Measurements from ENCODE around the gene LINC01488. TPM values are rescaled to one million over a fixed set of nuclear protein-coding genes. Genes with fewer than 3 reads are reported as not detected.

Gene LINC01488
- total and polyA plus RNA-seq, 4 donors = not detected

- H3K9me3 ChIP-seq (ENCODE audit: control insufficient read depth, insufficient read depth, low read length) = no peaks in the 10 kb centered on the region
- no peaks in the 10 kb centered on the region for H3K36me3 ChIP-seq (ENCODE audit: control insufficient read depth, insufficient read depth, low read length)
- 89% methylated on average over 17 of the region's 19 CpGs for WGBS (ENCODE audit: insufficient coverage)
- H3K27me3 ChIP-seq (ENCODE audit: control insufficient read depth, insufficient read depth, low read length) = no peaks in the 10 kb centered on the region
- peaks cover 4% of the 10 kb centered on the region for H3K4me1 ChIP-seq (ENCODE audit: control insufficient read depth, insufficient read depth, low read length)
- DNase-seq (ENCODE audit: low read depth in 4 of 6, low spot score in 6 of 6) = no peak
- H3K27ac ChIP-seq (ENCODE audit: low read depth, low read length) = no peak overlapping the region
- H3K4me3 ChIP-seq (ENCODE audit: low read depth, low read length) = no peak overlapping the region
Observed at GRCh38 chr11:69525516-69526452, 44.3 kb downstream of the LINC01488 start.

DNA sequence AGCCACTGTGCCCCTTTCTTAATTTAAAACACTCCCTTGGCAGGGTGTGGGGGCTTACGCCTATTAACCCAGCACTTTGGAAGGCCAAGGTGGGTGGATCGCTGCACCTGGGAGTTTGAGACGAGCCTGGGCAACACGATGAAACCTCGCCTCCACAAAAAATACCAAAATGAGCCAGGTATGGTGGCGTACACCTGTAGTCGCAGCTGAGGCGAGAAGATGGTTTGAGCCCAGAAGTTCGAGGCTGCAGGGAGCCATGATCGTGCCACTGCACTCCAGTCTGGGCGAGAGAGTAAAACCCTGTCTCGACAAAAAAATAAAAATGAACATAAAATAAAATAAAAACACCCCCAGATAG lies 45.0 kb downstream of the LINC01488 start:
- WGBS (ENCODE audit: insufficient coverage) = 100% methylated on average over 6 of the region's 12 CpGs
- no peak for DNase-seq (ENCODE audit: low read depth in 4 of 6, low spot score in 6 of 6)
- Histone ChIP-seq H3K27ac (ENCODE audit: low read depth, low read length) (no peak overlapping the region), H3K27me3 (ENCODE audit: control insufficient read depth, insufficient read depth, low read length) (no peaks in the 10 kb centered on the region), H3K36me3 (ENCODE audit: control insufficient read depth, insufficient read depth, low read length) (no peaks in the 10 kb centered on the region), H3K4me1 (ENCODE audit: control insufficient read depth, insufficient read depth, low read length) (peaks cover 4% of the 10 kb centered on the region), H3K4me3 (ENCODE audit: low read depth, low read length) (no peak overlapping the region), H3K9me3 (ENCODE audit: control insufficient read depth, insufficient read depth, low read length) (no peaks in the 10 kb centered on the region)

DNA sequence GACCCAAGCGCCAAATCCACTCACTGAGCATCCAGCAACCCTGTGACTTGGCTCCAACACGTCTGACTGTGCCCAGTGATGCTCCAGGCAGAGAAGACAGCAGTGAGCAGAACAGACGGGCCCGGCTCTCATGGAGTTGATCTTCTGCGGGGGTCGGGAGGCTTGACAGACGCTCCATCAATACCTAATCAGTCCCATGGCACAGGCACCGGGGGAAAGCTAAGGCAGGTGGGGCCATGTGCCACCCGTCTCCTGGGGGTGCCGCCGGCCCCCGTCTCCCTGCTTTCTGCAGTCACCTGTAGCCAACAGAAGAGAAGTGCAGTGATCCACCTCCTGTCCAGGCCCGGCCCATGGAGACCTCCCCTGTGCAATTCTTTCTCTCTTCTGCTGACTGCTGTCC lies 47.5 kb downstream of the LINC01488 start:
- Histone ChIP-seq H3K27me3 (ENCODE audit: control insufficient read depth, insufficient read depth, low read length) (no peaks in the 10 kb centered on the region), H3K4me3 (ENCODE audit: low read depth, low read length) (no peak overlapping the region), H3K4me1 (ENCODE audit: control insufficient read depth, insufficient read depth, low read length) (peaks cover 4% of the 10 kb centered on the region), H3K9me3 (ENCODE audit: control insufficient read depth, insufficient read depth, low read length) (no peaks in the 10 kb centered on the region), H3K36me3 (ENCODE audit: control insufficient read depth, insufficient read depth, low read length) (no peaks in the 10 kb centered on the region), H3K27ac (ENCODE audit: low read depth, low read length) (no peak overlapping the region)
- WGBS (ENCODE audit: insufficient coverage) = 96% methylated on average over 13 of the region's 13 CpGs
- DNase-seq (ENCODE audit: low read depth in 4 of 6, low spot score in 6 of 6) = no peak

GRCh38 chr11:69530278-69531070 lies 49.0 kb downstream of the LINC01488 start:
- H3K36me3 ChIP-seq (ENCODE audit: control insufficient read depth, insufficient read depth, low read length) = no peaks in the 10 kb centered on the region
- H3K4me1 ChIP-seq (ENCODE audit: control insufficient read depth, insufficient read depth, low read length) = peaks cover 4% of the 10 kb centered on the region
- H3K4me3 ChIP-seq (ENCODE audit: low read depth, low read length) = no peak overlapping the region
- no peak overlapping the region for H3K27ac ChIP-seq (ENCODE audit: low read depth, low read length)
- no peaks in the 10 kb centered on the region for H3K9me3 ChIP-seq (ENCODE audit: control insufficient read depth, insufficient read depth, low read length)
- no peaks in the 10 kb centered on the region for H3K27me3 ChIP-seq (ENCODE audit: control insufficient read depth, insufficient read depth, low read length)
- no peak for DNase-seq (ENCODE audit: low read depth in 4 of 6, low spot score in 6 of 6)
- WGBS (ENCODE audit: insufficient coverage) = 81% methylated on average over 18 of the region's 19 CpGs

DNA sequence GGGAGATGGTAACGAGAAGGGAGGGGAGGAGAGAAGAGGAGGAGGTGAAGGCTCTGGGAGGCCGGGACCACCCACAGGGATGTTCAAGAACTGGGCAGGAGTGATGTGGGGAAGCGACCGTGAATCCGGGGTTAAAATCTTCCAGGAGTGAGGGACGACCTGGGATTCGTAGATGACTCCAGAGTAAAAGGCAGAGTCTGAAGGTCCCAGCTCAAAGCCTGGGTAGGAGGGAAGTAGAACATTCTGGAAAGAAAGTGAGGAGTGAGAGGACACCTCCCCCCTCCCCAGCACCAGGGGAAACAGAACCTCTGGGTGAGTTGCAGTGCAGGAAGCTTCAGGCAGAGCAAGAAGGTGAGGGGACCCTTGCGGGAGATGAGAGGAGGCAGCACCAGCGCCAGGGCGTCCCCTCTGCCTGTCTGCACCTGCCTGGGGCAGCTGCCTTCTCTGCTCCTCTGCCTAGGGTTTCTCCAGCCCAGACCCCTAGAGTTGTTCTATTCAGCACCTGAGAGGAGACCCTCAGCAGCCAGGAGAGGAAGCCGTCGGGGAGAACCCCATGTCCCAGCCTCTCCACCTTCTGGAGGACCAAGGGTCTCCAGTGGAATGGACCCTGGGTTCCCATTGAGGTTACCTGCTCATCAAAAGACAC lies 49.7 kb downstream of the LINC01488 start:
- no peaks in the 10 kb centered on the region for H3K27me3 ChIP-seq (ENCODE audit: control insufficient read depth, insufficient read depth, low read length)
- no peaks in the 10 kb centered on the region for H3K9me3 ChIP-seq (ENCODE audit: control insufficient read depth, insufficient read depth, low read length)
- peaks cover 4% of the 10 kb centered on the region for H3K4me1 ChIP-seq (ENCODE audit: control insufficient read depth, insufficient read depth, low read length)
- no peak for DNase-seq (ENCODE audit: low read depth in 4 of 6, low spot score in 6 of 6)
- H3K27ac ChIP-seq (ENCODE audit: low read depth, low read length) = no peak overlapping the region
- no peak overlapping the region for H3K4me3 ChIP-seq (ENCODE audit: low read depth, low read length)
- H3K36me3 ChIP-seq (ENCODE audit: control insufficient read depth, insufficient read depth, low read length) = no peaks in the 10 kb centered on the region
- WGBS (ENCODE audit: insufficient coverage) = 66% methylated on average over 10 of the region's 12 CpGs

- H3K4me1 ChIP-seq (ENCODE audit: control insufficient read depth, insufficient read depth, low read length) = peaks cover 4% of the 10 kb centered on the region
- H3K4me3 ChIP-seq (ENCODE audit: low read depth, low read length) = no peak overlapping the region
- DNase-seq (ENCODE audit: low read depth in 4 of 6, low spot score in 6 of 6) = no peak
- H3K9me3 ChIP-seq (ENCODE audit: control insufficient read depth, insufficient read depth, low read length) = no peaks in the 10 kb centered on the region
- no peaks in the 10 kb centered on the region for H3K36me3 ChIP-seq (ENCODE audit: control insufficient read depth, insufficient read depth, low read length)
- WGBS (ENCODE audit: insufficient coverage) = 87% methylated on average over 5 of the region's 9 CpGs
- no peaks in the 10 kb centered on the region for H3K27me3 ChIP-seq (ENCODE audit: control insufficient read depth, insufficient read depth, low read length)
- no peak overlapping the region for H3K27ac ChIP-seq (ENCODE audit: low read depth, low read length)
Observed at GRCh38 chr11:69531717-69532088, 50.2 kb downstream of the LINC01488 start.

GRCh38 chr11:69533296-69534165 lies 52.1 kb downstream of the LINC01488 start:
- Histone ChIP-seq H3K27me3 (ENCODE audit: control insufficient read depth, insufficient read depth, low read length) (no peaks in the 10 kb centered on the region), H3K4me1 (ENCODE audit: control insufficient read depth, insufficient read depth, low read length) (peaks cover 11% of the 10 kb centered on the region), H3K36me3 (ENCODE audit: control insufficient read depth, insufficient read depth, low read length) (no peaks in the 10 kb centered on the region), H3K9me3 (ENCODE audit: control insufficient read depth, insufficient read depth, low read length) (no peaks in the 10 kb centered on the region), H3K4me3 (ENCODE audit: low read depth, low read length) (no peak overlapping the region), H3K27ac (ENCODE audit: low read depth, low read length) (no peak overlapping the region)
- no peak for DNase-seq (ENCODE audit: low read depth in 4 of 6, low spot score in 6 of 6)
- 66% methylated on average over 14 of the region's 23 CpGs for WGBS (ENCODE audit: insufficient coverage)

- Histone ChIP-seq H3K9me3 (ENCODE audit: control insufficient read depth, insufficient read depth, low read length) (no peaks in the 10 kb centered on the region), H3K27ac (ENCODE audit: low read depth, low read length) (no peak overlapping the region), H3K27me3 (ENCODE audit: control insufficient read depth, insufficient read depth, low read length) (no peaks in the 10 kb centered on the region), H3K4me3 (ENCODE audit: low read depth, low read length) (no peak overlapping the region), H3K4me1 (ENCODE audit: control insufficient read depth, insufficient read depth, low read length) (peaks cover 17% of the 10 kb centered on the region), H3K36me3 (ENCODE audit: control insufficient read depth, insufficient read depth, low read length) (no peaks in the 10 kb centered on the region)
- no peak for DNase-seq (ENCODE audit: low read depth in 4 of 6, low spot score in 6 of 6)
- WGBS (ENCODE audit: insufficient coverage) = 74% methylated on average over 14 of the region's 14 CpGs
Observed at GRCh38 chr11:69534166-69534530, 52.7 kb downstream of the LINC01488 start.

DNA sequence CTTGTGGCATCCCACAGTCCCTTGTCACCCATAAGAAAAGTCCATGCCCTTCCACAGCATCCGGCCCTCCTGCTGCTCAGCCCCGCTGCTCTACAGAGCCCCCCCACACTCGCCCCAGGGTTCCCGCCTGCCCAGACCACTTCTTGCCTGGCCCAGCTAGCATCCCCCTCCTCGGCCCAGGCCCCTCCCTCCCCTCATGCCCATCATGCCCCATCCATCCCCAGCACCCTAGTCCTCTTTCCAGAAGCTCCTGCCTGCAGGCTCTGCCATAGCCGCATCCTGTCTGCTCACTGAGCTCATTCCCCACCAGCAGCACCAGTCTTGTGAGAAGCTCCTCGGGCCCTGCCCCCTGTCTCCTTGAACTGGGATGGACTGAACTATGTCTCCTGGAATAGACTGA lies 54.4 kb downstream of the LINC01488 start:
- H3K27me3 ChIP-seq (ENCODE audit: control insufficient read depth, insufficient read depth, low read length) = no peaks in the 10 kb centered on the region
- no peak for DNase-seq (ENCODE audit: low read depth in 4 of 6, low spot score in 6 of 6)

More for the DNA sequence above, 54.4 kb downstream of the LINC01488 start:
- Histone ChIP-seq H3K9me3 (ENCODE audit: control insufficient read depth, insufficient read depth, low read length) (no peaks in the 10 kb centered on the region), H3K36me3 (ENCODE audit: control insufficient read depth, insufficient read depth, low read length) (no peaks in the 10 kb centered on the region), H3K4me3 (ENCODE audit: low read depth, low read length) (no peak overlapping the region), H3K4me1 (ENCODE audit: control insufficient read depth, insufficient read depth, low read length) (peaks cover 29% of the 10 kb centered on the region), H3K27ac (ENCODE audit: low read depth, low read length) (no peak overlapping the region)
- WGBS (ENCODE audit: insufficient coverage) = 86% methylated on average over 5 of the region's 7 CpGs
